ENCODE measurements around the gene NUP107.

NUP107 gene

DNA sequence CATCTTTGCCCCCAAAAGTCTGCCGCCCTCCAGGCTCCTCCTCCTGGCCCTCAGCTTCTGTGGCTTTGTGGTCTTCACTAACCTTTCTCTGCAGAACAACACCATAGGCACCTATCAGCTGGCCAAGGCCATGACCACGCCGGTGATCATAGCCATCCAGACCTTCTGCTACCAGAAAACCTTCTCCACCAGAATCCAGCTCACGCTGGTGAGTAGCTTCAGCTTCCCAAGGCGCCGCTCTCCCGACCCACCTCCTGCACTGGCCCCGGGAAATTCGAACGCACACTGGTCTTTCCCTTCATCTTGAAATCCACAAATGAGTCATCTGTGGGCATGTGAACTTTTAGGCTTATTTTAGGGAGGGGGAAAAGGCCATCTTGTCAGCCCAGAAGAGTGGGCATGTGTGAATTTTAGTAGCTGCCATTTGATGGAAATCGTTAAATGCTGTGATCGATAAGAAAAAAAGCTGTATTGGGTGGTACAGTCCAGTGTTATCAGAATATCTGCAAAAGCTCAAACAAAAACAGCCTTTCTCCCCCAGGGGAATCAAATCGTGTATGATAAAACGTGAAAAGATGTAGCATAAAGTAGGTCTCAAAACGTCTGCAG, 59.9 kb downstream of the NUP107 start:
- H3K27ac ChIP-seq, result peak overlapping the region; percentile 73 to 84
- H3K36me3 ChIP-seq, result peaks cover 0 to 7% (median 0%) of the 10 kb centered on the region in 3 donors
- peak overlapping the region; percentile 74 to 79 for H3K4me3 ChIP-seq
- peak; percentile 61 to 78 for DNase-seq
- no peaks in the 10 kb centered on the region for H3K27me3 ChIP-seq
- no peaks in the 10 kb centered on the region for H3K9me3 ChIP-seq
- TF ChIP-seq, protein P1, sequence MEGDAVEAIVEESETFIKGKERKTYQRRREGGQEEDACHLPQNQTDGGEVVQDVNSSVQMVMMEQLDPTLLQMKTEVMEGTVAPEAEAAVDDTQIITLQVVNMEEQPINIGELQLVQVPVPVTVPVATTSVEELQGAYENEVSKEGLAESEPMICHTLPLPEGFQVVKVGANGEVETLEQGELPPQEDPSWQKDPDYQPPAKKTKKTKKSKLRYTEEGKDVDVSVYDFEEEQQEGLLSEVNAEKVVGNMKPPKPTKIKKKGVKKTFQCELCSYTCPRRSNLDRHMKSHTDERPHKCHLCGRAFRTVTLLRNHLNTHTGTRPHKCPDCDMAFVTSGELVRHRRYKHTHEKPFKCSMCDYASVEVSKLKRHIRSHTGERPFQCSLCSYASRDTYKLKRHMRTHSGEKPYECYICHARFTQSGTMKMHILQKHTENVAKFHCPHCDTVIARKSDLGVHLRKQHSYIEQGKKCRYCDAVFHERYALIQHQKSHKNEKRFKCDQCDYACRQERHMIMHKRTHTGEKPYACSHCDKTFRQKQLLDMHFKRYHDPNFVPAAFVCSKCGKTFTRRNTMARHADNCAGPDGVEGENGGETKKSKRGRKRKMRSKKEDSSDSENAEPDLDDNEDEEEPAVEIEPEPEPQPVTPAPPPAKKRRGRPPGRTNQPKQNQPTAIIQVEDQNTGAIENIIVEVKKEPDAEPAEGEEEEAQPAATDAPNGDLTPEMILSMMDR (IDR thresholded peaks at IDR 0.05), result no peak
- intact Hi-C loops (cut with DNase I; ENCODE audit: low total_unique reads), result loop anchor here (5.0 to 10.0 kb wide), 2 partner anchors 61 to 382 kb away; partner anchors contain the start of gene MDM2
- peaks cover 0 to 21% (median 11%) of the 10 kb centered on the region in 4 donors for H3K4me1 ChIP-seq

DNA sequence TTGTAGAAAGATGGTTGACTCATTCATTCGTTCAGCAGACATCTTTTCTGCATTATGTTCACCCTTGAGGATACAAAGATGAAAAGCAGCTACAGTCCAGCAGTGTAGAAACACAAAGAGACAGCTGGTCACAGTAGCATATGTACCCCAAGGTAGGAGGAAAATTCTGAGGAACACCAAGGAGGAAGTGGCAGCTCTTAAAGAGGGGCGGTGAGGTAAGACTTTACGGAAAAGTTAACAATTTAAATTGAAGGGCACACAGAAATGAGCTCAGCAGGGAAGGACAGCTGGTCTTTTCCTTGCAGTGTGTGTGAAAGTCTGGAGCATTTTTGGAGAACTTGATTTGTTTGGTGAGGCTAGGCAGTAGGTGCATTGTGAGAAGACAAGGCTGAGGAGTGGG, 62.7 kb downstream of the NUP107 start:
- TF ChIP-seq, protein P1 (IDR thresholded peaks at IDR 0.05), result no peak
- no peak for DNase-seq
- no peaks in the 10 kb centered on the region for H3K9me3 ChIP-seq
- no peak overlapping the region for H3K27ac ChIP-seq
- H3K4me3 ChIP-seq, result no peak overlapping the region
- peaks cover 23 to 26% (median 25%) of the 10 kb centered on the region in 3 donors for H3K36me3 ChIP-seq
- peaks cover 0 to 21% (median 11%) of the 10 kb centered on the region in 4 donors for H3K4me1 ChIP-seq
- H3K27me3 ChIP-seq, result no peaks in the 10 kb centered on the region
- intact Hi-C loops (cut with DNase I; ENCODE audit: low total_unique reads), result loop anchor here (5.0 to 10.0 kb wide), 2 partner anchors 58 to 385 kb away; partner anchors contain the start of gene MDM2

DNA sequence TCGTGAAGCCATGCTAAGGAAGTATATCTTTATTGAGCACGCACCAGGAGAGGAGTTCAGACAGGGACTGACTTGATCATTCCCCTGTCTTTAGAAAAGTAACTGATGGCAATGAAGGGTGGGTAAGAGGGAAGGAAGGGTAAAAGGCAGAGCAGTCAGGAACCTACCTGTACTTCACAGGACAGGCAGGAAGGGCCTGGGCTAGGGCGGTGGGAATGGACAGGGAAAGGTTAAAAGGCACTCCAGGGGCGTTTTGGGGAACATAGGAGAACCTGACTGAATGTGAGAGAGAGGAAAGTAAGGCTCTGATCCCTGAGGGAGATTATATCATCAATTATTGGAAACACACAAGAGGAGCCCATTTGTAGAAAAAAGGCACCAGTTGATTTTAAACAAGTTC, 63.1 kb downstream of the NUP107 start:
- Histone ChIP-seq H3K27me3 (no peaks in the 10 kb centered on the region), H3K4me3 (no peak overlapping the region), H3K4me1 (peaks cover 0 to 21% (median 11%) of the 10 kb centered on the region in 4 donors), H3K9me3 (no peaks in the 10 kb centered on the region), H3K27ac (no peak overlapping the region), H3K36me3 (peaks cover 27 to 29% (median 28%) of the 10 kb centered on the region in 3 donors)
- TF ChIP-seq, protein P1 (IDR thresholded peaks at IDR 0.05), result no peak
- DNase-seq, result no peak
- intact Hi-C loops (cut with DNase I; ENCODE audit: low total_unique reads), result loop anchor here (5.0 to 10.0 kb wide), 2 partner anchors 57 to 385 kb away; partner anchors contain the start of gene MDM2

DNA sequence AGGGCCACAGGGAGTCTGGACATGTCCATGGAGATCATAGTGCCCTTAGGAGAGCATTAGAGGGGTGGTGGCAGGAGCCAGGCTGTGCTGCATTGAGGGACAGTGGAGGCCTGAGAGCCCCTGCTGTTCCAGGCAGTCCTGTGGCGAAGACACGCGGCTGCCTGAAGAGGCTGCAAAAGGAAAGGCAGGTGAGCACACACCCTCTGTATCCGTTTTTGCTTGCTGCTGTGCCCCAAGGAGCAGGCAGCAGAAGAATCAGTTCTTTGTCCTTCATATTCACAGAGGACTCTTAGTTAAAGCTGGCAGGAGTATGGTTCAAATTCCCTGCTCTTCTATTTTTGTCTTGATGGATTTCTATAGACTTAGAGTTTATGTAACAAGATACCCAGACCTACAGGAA, 63.7 kb downstream of the NUP107 start:
- peaks cover 34 to 36% (median 35%) of the 10 kb centered on the region in 3 donors for H3K36me3 ChIP-seq
- DNase-seq, result no peak
- H3K27me3 ChIP-seq, result no peaks in the 10 kb centered on the region
- intact Hi-C loops (cut with DNase I; ENCODE audit: low total_unique reads), result no loop called here
- H3K27ac ChIP-seq, result no peak overlapping the region
- TF ChIP-seq, protein P1 (IDR thresholded peaks at IDR 0.05), result no peak
- no peak overlapping the region for H3K4me3 ChIP-seq
- no peaks in the 10 kb centered on the region for H3K9me3 ChIP-seq
- peaks cover 0 to 18% (median 9%) of the 10 kb centered on the region in 4 donors for H3K4me1 ChIP-seq

DNA sequence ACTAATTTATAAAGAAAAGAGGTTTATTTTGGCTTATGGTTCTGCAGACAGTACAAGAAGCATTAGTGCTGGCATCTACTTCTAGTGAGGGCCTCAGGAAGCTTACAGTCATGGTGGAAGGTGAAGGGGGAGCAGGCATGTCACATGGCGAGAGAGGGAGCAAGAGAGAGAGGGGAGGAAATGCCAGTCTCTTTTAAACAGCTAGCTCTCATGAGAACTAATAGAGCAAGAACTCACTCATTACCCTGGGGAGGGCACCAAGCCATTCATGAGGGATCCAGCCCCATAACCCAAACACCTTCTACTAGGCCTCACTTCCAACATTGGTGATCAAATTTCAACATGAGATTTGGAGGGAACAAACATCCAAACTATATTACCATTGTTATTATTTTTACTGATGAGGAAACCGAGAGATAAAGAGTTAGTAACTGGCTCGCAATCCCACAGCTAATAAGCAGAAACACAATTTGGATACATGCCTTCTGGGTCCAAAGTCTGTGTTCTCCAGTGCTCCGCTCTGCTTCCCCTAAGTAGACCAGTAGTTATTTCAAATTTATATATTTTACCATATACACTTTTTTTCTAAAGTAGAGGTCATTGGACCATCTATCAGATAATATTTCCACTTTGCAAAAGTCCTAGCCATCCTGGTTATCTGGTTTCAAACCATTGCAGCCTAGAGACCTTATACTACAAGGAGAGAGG, 68.9 kb downstream of the NUP107 start:
- TF ChIP-seq, protein P1 (IDR thresholded peaks at IDR 0.05), result no peak

More for the DNA sequence above, 68.9 kb downstream of the NUP107 start:
- no peak overlapping the region for H3K27ac ChIP-seq
- no peaks in the 10 kb centered on the region for H3K4me1 ChIP-seq
- H3K36me3 ChIP-seq, result peaks cover 52 to 59% (median 58%) of the 10 kb centered on the region in 3 donors
- intact Hi-C loops (cut with DNase I; ENCODE audit: low total_unique reads), result no loop called here
- no peaks in the 10 kb centered on the region for H3K9me3 ChIP-seq
- DNase-seq, result no peak
- no peaks in the 10 kb centered on the region for H3K27me3 ChIP-seq
- H3K4me3 ChIP-seq, result no peak overlapping the region
